Upper lobe of left lung (tissue), 6 donors: Measurements from ENCODE around the gene IRX3. TPM values are rescaled to one million over a fixed set of nuclear protein-coding genes. Genes with fewer than 3 reads are reported as not detected.

Experiments used
- ATAC-seq, 2 donors: fragments of 200-7000 bp; cut with Tn5 transposase; one replicate each; pipeline ENCODE4 v1.9.1; 2022; ENCODE audit warnings: mild to moderate bottlenecking in 2 of 2, moderate library complexity in 2 of 2; ENCODE audit not compliant: low FRiP score in 2 of 2
- DNase-seq, 2 donors: peaks; one replicate each; pipeline ENCODE4 v3.0.0-alpha.2; 2019 to 2020
- H3K27ac ChIP-seq, 4 donors: fragments of 200-600 bp; sonication (generic); one replicate each; pipeline ENCODE4 v1.5.1; 2016 to 2019
- H3K27me3 ChIP-seq, 4 donors: fragments of 200-600 bp; sonication (generic); one replicate each; pipeline ENCODE4 v1.5.1; 2017 to 2019
- H3K36me3 ChIP-seq, 4 donors: fragments of 200-600 bp; sonication (generic); one replicate each; pipeline ENCODE4 v1.5.1; 2016 to 2019
- H3K4me1 ChIP-seq, 4 donors: fragments of 200-600 bp; sonication (generic); one replicate each; pipeline ENCODE4 v1.5.1; 2018 to 2019
- H3K4me3 ChIP-seq, 4 donors: fragments of 200-600 bp; sonication (generic); one replicate each; pipeline ENCODE4 v1.5.1; 2017 to 2019; ENCODE audit warnings: mild to moderate bottlenecking in 2 of 4, moderate library complexity in 1 of 4
- H3K9me3 ChIP-seq, 4 donors: fragments of 200-600 bp; sonication (generic); one replicate each; pipeline ENCODE4 v1.5.1; 2018 to 2019
- CTCF ChIP-seq, 6 experiments: fragments of 450-650 bp in 4 of 6; fragments of 200-600 bp in 2 of 6; sonication (generic) in 2 of 6; IDR thresholded peaks; one replicate each; pipeline ENCODE4 v1.5.1; 2016 to 2019; ENCODE audit warnings: antibody characterized with exemption in 6 of 6
- EP300 ChIP-seq, 4 donors: sonication (generic); formaldehyde crosslinking; IDR thresholded peaks; one replicate each; pipeline ENCODE4 v1.5.1; 2017; ENCODE audit warnings: antibody characterized with exemption in 4 of 4, control low read depth in 2 of 4
- POLR2A ChIP-seq, 4 donors: fragments of 450-650 bp; IDR thresholded peaks; one replicate each; pipeline ENCODE4 v1.5.1; 2016 to 2017; ENCODE audit warnings: antibody characterized with exemption in 4 of 4, mild to moderate bottlenecking in 2 of 4
- POLR2AphosphoS5 ChIP-seq, 2 donors: sonication (generic); formaldehyde crosslinking; IDR thresholded peaks; one replicate each; pipeline ENCODE4 v1.5.1; 2017; ENCODE audit warnings: antibody characterized with exemption in 2 of 2
- WGBS, 2 donors: methylation state at CpG; one replicate each; pipeline ENCODE4 v1.1.5; 2017 to 2018; 5-methylcytosine and 5-hydroxymethylcytosine counted together
- total RNA-seq, 6 donors: library from RNA; depleted of rRNA in 4 of 6; stranded (reverse); fragments of >200 nt in 4 of 6; gene quantifications; one replicate each; pipeline versions ENCODE4 v1.1.0 to v1.2.1, GENCODE V29; 2016 to 2021
- donor health status: DM: no; HTN: no; CAD: no; lungs with moderate emphysema.
- donor health status: DM: no; HTN: yes; CAD: no; lungs with severe emphysema.

The IRX3 gene
- total RNA-seq, 6 donors from 2014 or later, result 50.9 to 157 (median 61.3) TPM

GRCh38 chr16:54277845-54278703 lies 8.5 kb downstream of the IRX3 start:
- WGBS, 2 donors, result 50 to 64% methylated on average over 17 of the region's 17 CpGs

GRCh38 chr16:54275956-54276355 lies 10.6 kb downstream of the IRX3 start:
- DNase-seq (no peak), ATAC-seq (no peak)
- Histone ChIP-seq H3K36me3 (no peaks in the 10 kb centered on the region), H3K27ac (no peak overlapping the region), H3K4me3 (no peak overlapping the region), H3K27me3 (no peaks in the 10 kb centered on the region), H3K9me3 (peaks cover 0 to 2% (median 0%) of the 10 kb centered on the region in 4 donors), H3K4me1 (peaks cover 0 to 9% (median 3%) of the 10 kb centered on the region in 4 donors)
- 81 to 88% methylated on average over 6 of the region's 6 CpGs for WGBS, 2 donors
- no peak for TF ChIP-seq CTCF (IDR thresholded peaks at IDR 0.05)
- no peak for TF ChIP-seq POLR2AphosphoS5 (IDR thresholded peaks at IDR 0.05)
- TF ChIP-seq EP300 (IDR thresholded peaks at IDR 0.05), result no peak
- TF ChIP-seq POLR2A (IDR thresholded peaks at IDR 0.05), result no peak

More at GRCh38 chr16:54277845-54278703, 8.5 kb downstream of the IRX3 start:
- Histone ChIP-seq H3K36me3 (no peaks in the 10 kb centered on the region), H3K27ac (peak overlapping the region; percentile 36 to 79 (median 52)), H3K27me3 (peaks cover 0 to 9% (median 1%) of the 10 kb centered on the region in 4 donors), H3K9me3 (no peaks in the 10 kb centered on the region), H3K4me1 (peaks cover 0 to 21% (median 9%) of the 10 kb centered on the region in 4 donors), H3K4me3 (no peak overlapping the region)
- peak in 1 of 4 donors; percentile 46 for TF ChIP-seq POLR2A (IDR thresholded peaks at IDR 0.05)
- TF ChIP-seq CTCF (IDR thresholded peaks at IDR 0.05), result no peak
- TF ChIP-seq POLR2AphosphoS5 (IDR thresholded peaks at IDR 0.05), result no peak
- no peak for TF ChIP-seq EP300 (IDR thresholded peaks at IDR 0.05)
- ATAC-seq, result peak; percentile 27 to 37
- peak; percentile 18 to 77 for DNase-seq

- DNase-seq (no peak), ATAC-seq (no peak)
- no peak overlapping the region for H3K27ac ChIP-seq
- peaks cover 0 to 2% (median 0%) of the 10 kb centered on the region in 4 donors for H3K9me3 ChIP-seq
- TF ChIP-seq CTCF (IDR thresholded peaks at IDR 0.05), result no peak
- TF ChIP-seq POLR2AphosphoS5 (IDR thresholded peaks at IDR 0.05), result no peak
- TF ChIP-seq EP300 (IDR thresholded peaks at IDR 0.05), result no peak
- no peak for TF ChIP-seq POLR2A (IDR thresholded peaks at IDR 0.05)
- peaks cover 0 to 9% (median 3%) of the 10 kb centered on the region in 4 donors for H3K4me1 ChIP-seq
- H3K36me3 ChIP-seq, result no peaks in the 10 kb centered on the region
- H3K27me3 ChIP-seq, result no peaks in the 10 kb centered on the region
- 90 to 94% methylated on average over 4 of the region's 4 CpGs for WGBS, 2 donors
- no peak overlapping the region for H3K4me3 ChIP-seq
Observed at GRCh38 chr16:54273566-54273965, 13.0 kb downstream of the IRX3 start.

GRCh38 chr16:54270711-54271110 lies 15.9 kb downstream of the IRX3 start:
- TF ChIP-seq EP300 (IDR thresholded peaks at IDR 0.05) (no peak), CTCF (IDR thresholded peaks at IDR 0.05) (no peak), POLR2A (IDR thresholded peaks at IDR 0.05) (no peak), POLR2AphosphoS5 (IDR thresholded peaks at IDR 0.05) (no peak)
- H3K4me3 ChIP-seq, result no peak overlapping the region
- H3K9me3 ChIP-seq, result peaks cover 0 to 2% (median 0%) of the 10 kb centered on the region in 4 donors
- no peaks in the 10 kb centered on the region for H3K36me3 ChIP-seq
- H3K4me1 ChIP-seq, result peaks cover 0 to 9% (median 6%) of the 10 kb centered on the region in 4 donors
- no peak overlapping the region for H3K27ac ChIP-seq
- ATAC-seq (no peak), DNase-seq (no peak)
- no peaks in the 10 kb centered on the region for H3K27me3 ChIP-seq
- WGBS, 2 donors, result 87 to 95% methylated on average over 3 of the region's 3 CpGs
